T47D (cell line): Measurements from ENCODE around the gene ZNF598.

ENCODE experiments used
- DNase-seq, 2 experiments: peaks; one replicate each; pipeline versions ENCODE4 v3.0.0 to v3.0.0-alpha.2; 2011 to 2012; ENCODE audit warnings: low read depth in 1 of 2, low spot score in 1 of 2
- JUND ChIP-seq: IDR thresholded peaks from 2 replicates; pipeline ENCODE4 v1.6.1; 2012; ENCODE audit warnings: low read depth
- in situ Hi-C: cut with HindIII; loops from 2 replicates; pipeline ENCODE4 v1.10.0; 2016; ENCODE audit warnings: low sequenced_read_pairs, low pct_unique_long_range_greater_than_20kb

The ZNF598 gene

GRCh38 chr16:2045965-2046892, 36.6 kb upstream of the ZNF598 start:
- no peak for TF ChIP-seq JUND
- in situ Hi-C loops, result no loop called here
- DNase-seq, result no peak

- in situ Hi-C loops, result no loop called here
- TF ChIP-seq JUND, result no peak
- no peak for DNase-seq
Observed at GRCh38 chr16:2044541-2044940, 34.9 kb upstream of the ZNF598 start.

- in situ Hi-C loops, result no loop called here
- DNase-seq, result no peak
- TF ChIP-seq JUND, result no peak
Observed at GRCh38 chr16:2043667-2044451, 34.2 kb upstream of the ZNF598 start.

- in situ Hi-C loops, result no loop called here
- no peak for TF ChIP-seq JUND
- no peak for DNase-seq
Observed at GRCh38 chr16:2042986-2043666, 33.5 kb upstream of the ZNF598 start.

- in situ Hi-C loops, result no loop called here
- DNase-seq, result no peak
- TF ChIP-seq JUND, result no peak
Observed at GRCh38 chr16:2042171-2042985, 32.8 kb upstream of the ZNF598 start.

- in situ Hi-C loops, result no loop called here
- TF ChIP-seq JUND, result no peak
- no peak for DNase-seq
Observed at GRCh38 chr16:2040787-2041522, 31.3 kb upstream of the ZNF598 start.

GRCh38 chr16:2040041-2040786, 30.6 kb upstream of the ZNF598 start:
- no peak for DNase-seq
- in situ Hi-C loops, result no loop called here
- no peak for TF ChIP-seq JUND

GRCh38 chr16:2039274-2040031, 29.8 kb upstream of the ZNF598 start:
- TF ChIP-seq JUND, result no peak
- in situ Hi-C loops, result no loop called here
- DNase-seq, result peak; percentile 68 to 95

GRCh38 chr16:2038382-2039231, 29.0 kb upstream of the ZNF598 start:
- in situ Hi-C loops, result no loop called here
- TF ChIP-seq JUND, result no peak
- DNase-seq, result no peak
